ENCODE results near the gene MYH13. TPM values are rescaled to one million over a fixed set of nuclear protein-coding genes. Genes with fewer than 3 reads are reported as not detected.

MYH13 gene
- total and polyA plus RNA-seq, 9 of the 15 experiments (the other 6 are each of a cell fraction or from before 2014, with no cell fraction given) = 0.01 TPM; not detected in 8

GRCh38 chr17:10262451-10262850 lies 110.4 kb downstream of the MYH13 start (continued):
- TF ChIP-seq, protein P1, sequence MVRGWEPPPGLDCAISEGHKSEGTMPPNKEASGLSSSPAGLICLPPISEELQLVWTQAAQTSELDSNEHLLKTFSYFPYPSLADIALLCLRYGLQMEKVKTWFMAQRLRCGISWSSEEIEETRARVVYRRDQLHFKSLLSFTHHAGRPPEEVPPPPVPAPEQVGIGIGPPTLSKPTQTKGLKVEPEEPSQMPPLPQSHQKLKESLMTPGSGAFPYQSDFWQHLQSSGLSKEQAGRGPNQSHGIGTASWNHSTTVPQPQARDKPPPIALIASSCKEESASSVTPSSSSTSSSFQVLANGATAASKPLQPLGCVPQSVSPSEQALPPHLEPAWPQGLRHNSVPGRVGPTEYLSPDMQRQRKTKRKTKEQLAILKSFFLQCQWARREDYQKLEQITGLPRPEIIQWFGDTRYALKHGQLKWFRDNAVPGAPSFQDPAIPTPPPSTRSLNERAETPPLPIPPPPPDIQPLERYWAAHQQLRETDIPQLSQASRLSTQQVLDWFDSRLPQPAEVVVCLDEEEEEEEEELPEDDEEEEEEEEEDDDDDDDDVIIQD (CRISPR knock-in tag; IDR thresholded peaks at IDR 0.05) = no peak
- no peak for TF ChIP-seq GABPB1 (CRISPR knock-in tag; IDR thresholded peaks at IDR 0.05)
- TF ChIP-seq LARP7 (IDR thresholded peaks at IDR 0.05) = no peak
- TF ChIP-seq NELFE (IDR thresholded peaks at IDR 0.05; ENCODE audit: insufficient read depth, insufficient read length) = no peak
- TF ChIP-seq, protein P2, sequence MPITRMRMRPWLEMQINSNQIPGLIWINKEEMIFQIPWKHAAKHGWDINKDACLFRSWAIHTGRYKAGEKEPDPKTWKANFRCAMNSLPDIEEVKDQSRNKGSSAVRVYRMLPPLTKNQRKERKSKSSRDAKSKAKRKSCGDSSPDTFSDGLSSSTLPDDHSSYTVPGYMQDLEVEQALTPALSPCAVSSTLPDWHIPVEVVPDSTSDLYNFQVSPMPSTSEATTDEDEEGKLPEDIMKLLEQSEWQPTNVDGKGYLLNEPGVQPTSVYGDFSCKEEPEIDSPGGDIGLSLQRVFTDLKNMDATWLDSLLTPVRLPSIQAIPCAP (CRISPR knock-in tag; IDR thresholded peaks at IDR 0.05; ENCODE audit: borderline replicate concordance) = no peak
- no peak for TF ChIP-seq CREM (IDR thresholded peaks at IDR 0.05; ENCODE audit: low read depth)
- TF ChIP-seq ZNF197 (CRISPR knock-in tag; IDR thresholded peaks at IDR 0.05; ENCODE audit: low read depth) = no peak
- no peak for TF ChIP-seq PATZ1 (CRISPR knock-in tag; IDR thresholded peaks at IDR 0.05; ENCODE audit: borderline replicate concordance)
- no peak for TF ChIP-seq KLF1 (tag; IDR thresholded peaks at IDR 0.05)
